RCC 7860 (cell line): Measurements from ENCODE around the gene EPHX1.
"Not testable (repeated sequence)": the region's sequence is repeated elsewhere in the genome, so short reads cannot be mapped to it uniquely, and the experiment has no call there.

Experiments
- DNase-seq: peaks from one replicate; pipeline ENCODE4 v3.0.0-alpha.2; 2015; ENCODE audit warnings: low spot score
- FAIRE-seq: peaks from 2 replicates; lab custom pipeline; 2012; peaks lifted over from hg19 to GRCh38; lab: Jason Lieb, UNC

Gene EPHX1

DNA sequence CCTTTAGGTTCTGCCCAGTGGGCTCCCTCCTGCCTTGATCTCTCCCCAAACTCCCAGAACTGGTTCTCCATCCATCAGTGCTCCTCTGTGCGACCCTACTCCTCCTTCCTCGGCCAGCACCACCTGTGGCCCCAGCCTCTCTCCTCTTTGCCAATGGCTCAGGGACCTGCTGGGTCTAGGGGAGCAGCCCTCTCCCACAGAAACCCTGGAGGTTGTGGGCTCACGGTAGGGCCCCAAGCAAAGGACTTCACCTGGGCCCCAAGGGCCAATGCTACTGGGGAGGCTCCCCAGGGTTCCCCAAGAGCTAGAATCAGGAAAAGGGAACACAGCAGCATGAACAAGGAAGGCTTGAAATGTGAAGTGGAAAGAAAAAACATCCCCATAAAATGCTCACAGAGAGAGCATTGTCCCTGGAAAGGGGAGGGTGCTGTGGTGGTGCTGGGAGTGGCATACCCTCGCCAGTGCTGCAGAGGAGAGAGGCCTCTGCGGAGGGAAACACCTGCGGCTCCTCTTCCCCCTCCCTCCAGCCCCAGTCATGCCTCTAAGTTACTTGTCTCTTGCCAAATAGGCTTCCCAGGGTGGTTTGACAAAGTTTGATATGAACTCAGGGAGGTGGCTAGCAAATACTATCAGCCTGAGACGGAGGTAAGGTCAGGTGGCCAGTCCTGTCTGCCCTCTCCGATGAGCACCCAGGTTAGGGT, 69.7 kb downstream of the EPHX1 start:
- DNase-seq (no peak), FAIRE-seq (no peak)

DNA sequence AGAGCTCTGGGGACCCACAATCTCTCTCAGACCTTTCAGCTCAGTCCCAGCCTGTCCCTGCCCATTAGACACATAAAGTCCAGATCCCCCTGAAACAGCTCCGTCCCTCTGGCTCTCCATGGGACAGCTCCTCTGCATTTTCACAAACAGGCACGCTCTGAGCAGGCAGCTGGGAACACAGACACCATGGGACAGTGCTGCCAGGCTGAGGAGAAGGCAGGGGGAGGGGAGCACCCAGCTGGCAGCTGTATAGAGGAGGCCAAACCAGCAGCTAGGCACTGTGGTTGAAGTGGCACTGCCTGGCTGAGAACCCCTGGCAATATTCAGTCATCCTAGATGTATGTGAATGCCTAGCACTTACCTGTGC, 70.3 kb downstream of the EPHX1 start:
- no peak for FAIRE-seq
- DNase-seq: no peak

DNA sequence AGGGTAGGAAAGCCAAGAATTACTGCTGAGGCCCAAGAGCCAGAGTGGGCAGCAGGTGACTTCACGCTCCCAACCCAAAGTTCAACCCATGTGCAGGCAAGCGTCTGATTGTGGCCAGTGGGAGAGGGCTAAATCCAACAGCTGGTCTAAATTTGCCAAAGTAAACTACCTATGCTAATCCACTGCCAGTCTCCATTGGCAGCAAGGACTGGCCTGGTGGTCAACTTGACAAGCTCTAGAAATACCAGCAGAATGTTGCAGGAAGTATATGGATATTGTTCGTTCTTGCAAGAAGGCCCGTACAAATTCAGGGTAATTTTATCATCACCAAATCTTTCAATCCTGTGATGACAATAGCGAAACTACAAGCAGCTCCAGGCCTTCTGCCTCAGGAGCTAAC, 70.7 kb downstream of the EPHX1 start:
- FAIRE-seq: no peak
- no peak for DNase-seq

DNA sequence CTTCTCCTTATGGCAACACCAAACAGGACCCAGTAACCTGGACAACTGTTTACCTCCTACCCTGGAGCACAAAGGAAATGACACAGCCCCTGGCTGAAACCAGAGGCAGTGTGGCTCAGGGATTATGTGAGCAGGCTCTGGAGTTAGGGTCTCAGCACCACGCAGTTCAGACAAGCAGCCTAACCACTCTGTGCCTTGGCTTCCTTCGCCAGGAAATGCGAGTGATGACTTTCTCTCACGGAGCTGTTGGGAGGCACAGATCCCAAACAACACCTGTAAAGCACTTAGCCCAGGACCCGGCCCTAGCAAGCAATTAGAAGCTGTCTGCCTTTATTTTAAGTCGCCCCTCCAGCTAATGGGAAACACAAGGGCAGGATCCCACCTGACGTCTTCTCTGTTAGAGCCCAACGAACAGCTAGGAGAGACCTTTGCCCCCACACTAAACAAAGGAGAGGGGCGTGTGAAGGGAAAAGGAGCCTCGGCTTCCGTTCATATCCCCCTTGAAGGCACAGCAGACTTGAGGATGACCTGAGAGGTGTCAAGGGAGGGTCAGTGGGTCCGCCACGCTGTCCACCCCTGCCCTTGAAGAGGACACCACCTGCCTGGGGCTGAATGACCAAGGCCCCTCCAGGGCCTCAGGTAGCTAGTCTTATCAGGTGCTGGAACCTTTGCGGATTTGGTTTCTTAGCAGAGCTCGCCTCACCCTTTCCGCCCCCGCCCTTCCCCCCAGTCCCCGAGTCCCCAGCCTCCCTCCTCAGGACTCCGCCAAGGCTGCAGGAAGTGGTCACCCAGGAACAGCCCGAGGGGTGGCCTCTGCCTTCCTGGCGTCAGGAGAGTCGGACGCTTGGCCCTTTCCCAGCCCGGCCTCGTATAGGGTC, 71.4 kb downstream of the EPHX1 start:
- DNase-seq (peak; percentile 36), FAIRE-seq (no peak)

DNA sequence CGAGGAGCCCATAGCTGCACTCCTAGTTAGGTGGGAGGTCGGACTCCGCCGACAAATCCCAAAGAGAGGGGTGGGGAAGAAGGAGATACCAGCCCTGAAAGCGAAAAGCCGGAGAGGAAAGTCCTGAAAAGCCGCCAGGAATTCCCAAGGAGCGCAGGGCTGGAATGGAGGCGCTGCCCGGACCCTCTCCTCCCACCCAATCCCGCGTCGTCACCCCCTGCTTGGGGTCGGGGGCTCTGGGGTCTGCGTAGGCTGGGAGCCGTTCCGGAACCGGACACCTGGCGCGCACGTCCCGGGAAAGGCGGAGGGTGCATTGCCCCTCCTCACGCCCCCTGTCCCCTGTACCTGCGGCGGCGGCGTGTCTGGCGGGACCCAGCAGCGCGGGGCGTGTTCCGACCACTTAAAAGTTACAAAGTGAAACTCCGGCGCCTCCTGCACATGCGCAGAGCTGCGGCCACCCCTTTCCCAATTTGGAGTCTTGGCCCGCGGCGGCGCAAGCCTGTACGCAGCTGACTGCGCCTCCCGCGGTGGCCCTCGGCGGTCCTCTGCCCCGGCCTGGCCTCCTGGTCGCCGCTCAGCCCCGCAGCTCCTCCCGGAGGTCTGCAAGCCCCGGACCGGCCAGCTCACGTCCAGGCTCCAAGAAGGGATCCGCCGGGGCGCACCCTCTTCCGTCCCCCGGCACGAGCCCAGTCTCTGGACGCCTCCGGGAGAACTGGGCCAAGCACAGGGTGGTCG, 72.2 kb downstream of the EPHX1 start, which contains the start of gene TMEM63A:
Gene TMEM63A (minus strand): TSS at position 422 of the 735 bp plus-strand sequence. CDS start 4,800 bp downstream, outside the sequence.
- DNase-seq (peak; percentile 72), FAIRE-seq (no peak)

DNA sequence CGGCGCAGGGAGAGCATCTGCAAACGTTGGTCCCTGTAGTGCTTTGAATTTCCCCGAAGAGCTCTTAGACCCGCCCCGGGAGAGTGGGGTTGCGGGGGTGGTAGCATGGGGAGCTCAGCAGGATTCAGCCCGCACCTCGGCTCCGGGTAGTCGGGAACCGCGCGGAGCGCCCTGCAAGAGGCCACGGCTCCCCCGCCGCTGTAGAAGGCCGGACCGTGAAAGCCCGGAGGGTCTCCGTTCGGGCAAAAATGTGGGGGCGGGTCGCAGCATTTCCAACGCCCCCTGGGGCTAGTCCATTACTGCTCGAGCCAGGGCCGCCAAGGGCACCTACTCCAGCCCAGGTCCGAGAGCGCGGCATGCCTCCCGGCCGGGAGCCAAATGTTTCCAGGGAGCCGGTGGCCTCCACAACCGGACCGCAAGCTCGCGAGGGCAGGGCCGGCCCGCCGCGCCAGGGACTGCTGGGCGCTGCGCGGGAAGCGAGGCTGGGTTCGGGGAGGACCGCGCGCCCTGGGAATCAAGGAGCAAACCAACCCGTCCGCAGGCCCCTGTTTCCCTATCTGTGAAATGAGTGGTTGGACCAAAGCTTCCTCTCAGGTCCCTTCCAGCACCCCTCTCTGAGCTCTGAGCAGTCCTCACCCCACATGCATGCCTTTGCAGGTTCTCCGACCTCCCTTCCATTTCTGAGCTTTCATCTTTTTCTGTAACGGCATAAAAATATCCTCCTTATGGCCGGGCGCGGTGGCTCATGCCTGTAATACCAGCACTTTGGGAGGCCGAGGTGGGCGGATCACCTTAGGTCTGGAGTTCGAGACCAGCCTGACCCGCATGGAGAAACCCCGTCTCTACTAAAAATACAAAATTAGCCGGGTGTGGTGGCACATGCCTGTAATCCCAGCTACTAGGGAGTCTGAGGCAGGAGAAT, 73.0 kb downstream of the EPHX1 start:
- DNase-seq: peak; percentile 9
- no peak for FAIRE-seq

DNA sequence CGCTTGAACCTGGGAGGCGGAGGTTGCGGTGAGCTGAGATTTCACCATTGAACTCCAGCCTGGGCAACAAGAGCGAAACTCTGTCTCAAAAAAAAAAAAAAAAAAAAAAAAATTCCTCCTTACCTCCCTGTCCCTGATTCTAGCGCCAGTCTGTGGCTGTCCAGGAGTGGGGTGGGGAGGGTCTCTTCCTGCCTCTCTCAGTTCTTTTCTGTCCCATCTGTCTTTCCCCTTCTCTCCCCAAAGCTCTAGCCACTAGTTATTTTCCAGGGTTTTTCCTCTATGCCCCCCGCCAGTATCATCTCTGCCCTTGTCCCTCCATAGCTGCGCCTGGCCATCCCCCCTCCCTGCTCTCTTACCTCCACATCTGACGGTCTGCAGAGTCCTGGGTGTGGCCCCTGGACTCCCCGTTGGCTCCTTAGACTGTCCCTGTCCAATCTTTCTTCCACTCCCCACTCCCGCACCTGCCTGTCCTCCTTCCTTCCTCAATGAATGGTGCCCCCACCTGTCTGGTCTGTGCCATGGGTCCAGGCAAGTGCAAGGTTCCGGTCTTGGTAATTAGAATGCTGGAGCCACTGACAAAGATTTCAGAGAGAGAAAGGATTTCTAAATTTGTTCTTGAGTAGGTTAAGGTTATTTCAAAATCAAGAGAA, 73.8 kb downstream of the EPHX1 start:
- DNase-seq (no peak), FAIRE-seq (no peak)

DNA sequence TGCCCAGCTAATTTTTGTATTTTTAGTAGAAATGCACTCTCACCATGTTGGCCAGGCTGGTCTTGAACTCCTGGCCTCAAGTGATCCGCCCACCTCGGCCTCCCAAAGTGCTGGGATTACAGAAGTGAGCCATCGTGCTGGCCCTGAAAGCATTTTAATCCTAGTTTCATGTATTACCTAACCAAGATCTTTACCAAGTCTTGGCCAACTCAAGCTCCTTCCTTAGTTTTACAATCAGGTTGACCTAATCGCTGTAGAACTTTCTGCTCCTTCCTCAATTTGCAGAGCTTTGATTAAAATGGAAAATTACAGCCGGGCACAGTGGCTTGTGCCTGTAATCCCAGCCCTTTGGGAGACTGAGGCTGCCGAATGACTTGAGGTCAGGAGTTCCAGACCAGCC, 75.4 kb downstream of the EPHX1 start:
- no peak for FAIRE-seq
- DNase-seq: no peak

DNA sequence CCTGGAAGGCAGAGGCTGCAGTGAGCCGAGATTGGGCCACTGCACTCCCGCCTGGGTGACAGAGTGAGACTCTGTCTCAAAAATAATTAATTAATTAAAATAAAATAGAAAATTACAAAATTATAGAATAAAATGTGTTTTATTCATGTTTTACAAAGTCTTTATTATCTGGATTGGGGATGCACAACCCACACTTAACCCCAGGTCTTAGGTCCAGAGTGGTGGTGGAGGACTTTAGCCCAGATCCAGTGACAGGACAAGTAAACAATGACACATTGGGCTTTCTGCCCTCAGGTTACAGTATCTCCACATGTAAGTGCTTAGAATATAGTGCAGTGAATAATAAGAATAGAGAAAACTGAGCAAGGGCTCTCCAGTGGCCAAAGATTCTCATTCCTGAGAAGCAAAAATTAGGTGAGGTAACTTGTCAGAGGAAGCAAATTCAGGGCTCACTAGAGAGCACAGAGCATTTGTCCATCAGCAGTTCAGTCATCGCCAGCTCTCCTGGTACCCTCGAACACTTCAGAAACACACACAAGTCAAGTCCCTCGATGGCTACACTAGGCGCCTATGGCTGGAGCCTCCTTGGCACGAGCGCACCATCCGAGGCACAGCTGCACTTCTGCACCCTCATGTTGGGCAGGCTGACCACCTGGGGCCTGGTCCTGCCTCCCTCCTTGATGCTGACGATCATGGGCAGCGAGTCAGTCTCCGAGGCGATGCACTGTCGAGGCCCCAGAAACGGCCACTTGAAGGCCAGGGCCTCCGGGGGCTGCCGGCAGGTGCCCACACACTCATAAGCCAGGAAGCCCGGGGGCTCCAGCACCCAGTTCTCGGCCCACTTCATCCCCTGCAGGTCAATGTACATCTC, 76.5 kb downstream of the EPHX1 start:
- FAIRE-seq (no peak), DNase-seq (no peak)

DNA sequence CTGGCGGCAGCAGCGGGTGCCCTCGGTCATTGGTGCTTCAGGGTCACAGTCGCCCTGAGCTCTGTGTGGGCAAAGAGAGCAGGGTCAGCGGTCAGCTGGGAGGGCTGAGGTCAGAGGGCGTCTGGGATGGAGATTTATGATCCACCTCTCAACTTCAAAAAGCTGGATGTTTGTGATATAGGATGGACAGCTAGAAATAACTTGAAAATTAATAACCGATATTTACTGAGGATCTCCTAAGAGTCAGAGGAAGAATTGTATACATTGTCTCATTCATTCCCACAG, 77.0 kb downstream of the EPHX1 start:
- FAIRE-seq: no peak
- DNase-seq: no peak

DNA sequence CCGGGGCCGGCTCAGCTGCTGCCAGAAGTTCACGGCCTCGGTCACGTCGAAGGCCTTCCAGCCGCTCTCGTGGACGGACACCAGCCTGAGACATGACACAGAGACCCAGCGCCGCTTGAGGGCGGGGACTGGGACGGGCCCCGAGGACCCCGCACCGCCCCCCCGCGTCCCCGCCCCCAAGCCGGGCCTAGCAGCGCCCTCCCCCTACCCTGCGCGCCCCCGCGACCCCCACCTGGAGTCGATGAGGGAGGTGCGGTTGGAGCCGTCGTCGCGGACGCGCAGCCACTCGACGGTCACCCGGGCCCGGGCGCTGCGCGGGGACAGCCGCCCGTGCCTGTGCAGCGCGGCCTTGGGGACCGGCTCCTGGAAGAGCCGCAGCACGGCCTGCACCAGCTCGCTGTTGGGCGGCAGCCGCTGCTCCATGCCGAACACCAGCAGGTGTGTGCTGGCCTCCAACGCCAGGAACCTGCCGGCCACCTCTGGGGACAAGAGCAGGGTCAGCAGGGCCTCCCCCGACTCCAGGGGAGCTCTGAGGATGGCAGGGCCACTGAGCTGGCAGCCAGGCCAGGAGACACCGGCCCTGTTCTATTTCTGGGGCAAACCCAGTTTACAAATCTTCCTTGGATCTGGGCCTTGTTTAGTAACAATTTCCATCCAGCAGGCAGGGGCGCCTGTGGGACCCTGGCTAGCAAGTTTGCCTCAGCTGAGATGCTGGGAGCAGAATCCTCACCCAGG, 77.8 kb downstream of the EPHX1 start:
- not testable (repeated sequence) for FAIRE-seq, DNase-seq

DNA sequence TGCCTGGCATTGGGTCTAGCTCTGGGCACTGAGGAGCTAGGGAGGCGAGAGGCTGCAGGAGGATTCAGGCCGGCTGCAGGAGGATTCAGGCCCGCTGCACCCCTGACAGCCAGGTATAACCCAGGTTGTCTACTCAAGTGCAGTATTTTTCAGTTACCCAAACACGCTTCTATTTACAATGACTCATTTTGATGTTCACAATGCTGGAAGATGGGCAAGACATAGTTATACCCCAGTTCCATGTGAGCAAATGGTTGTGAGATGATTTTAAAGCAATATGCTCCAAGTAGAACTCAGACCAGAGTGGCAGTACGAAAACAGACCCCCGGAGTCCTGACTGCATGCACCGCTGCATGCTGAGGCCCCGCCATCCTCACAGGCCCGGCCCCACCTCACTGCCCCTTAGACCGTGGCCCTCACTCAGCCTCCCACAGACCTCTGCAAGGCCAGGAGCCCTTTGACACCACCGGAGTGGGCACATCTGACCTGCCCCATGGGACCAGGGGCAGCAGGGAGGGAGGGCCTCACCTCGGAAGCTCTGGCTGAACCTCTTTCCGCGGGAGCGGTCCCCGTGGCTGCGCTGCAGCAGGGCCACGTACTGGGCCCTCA, 78.5 kb downstream of the EPHX1 start:
- FAIRE-seq: no peak

DNA sequence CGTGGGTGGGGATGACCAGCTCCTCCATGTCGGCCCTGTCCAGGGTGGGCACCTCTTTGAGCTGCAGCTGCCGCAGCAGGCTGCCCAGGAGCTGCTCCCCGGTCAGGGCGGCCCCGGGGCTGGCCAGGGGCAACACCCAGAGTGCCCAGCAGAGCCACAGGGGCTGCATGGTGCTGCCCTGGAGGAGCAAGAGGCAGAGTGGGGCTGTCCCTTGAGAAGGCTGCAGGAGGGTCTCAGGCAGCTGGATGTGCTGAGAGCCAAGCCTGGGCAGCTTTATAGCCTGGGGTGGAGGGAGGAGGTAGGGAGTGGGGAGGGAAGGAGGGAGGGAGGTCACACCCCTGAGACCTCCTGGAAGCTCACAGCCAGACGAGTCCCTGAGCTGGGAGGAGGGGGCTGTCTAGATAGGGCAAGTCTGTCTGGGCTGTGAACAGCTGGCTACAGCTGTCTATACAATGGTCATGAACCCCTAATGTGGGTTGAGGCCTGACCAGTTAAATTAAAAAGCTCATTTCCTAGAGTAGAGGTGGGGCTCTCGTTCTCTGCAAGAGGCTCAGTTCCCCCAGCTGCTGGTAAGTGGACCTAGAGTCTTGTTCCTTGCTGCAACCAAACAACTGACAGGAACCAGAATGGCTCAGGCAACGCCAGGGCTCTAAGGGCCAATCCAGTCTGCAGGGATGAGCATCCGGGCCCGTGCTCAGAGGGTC, 79.1 kb downstream of the EPHX1 start, which contains the start of gene LEFTY1:
Gene LEFTY1 (minus strand): TSS at position 249 of the 704 bp plus-strand sequence. CDS start 80 bp downstream, at position 169.
- FAIRE-seq (no peak), DNase-seq (no peak)

More for the DNA sequence above, 78.5 kb downstream of the EPHX1 start:
- DNase-seq: no peak

DNA sequence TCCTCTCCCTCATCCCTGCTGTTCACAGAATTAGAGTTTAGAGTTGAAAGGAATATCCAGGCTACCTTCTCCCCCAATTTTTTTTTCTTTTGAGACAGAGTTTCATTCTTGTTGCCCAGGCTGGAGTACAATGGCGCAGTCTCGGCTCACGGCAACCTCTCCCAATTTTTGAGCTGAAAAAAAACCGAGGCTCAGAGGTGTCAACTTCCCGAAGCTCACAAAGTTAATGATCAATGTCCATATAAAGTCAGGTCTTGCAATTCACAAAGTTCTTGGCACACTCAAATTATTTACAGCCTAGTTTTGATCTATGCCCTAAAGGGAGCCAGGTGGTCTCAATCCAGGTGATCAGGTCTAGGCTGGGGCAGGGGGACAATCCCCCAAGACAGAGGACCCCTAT, 79.8 kb downstream of the EPHX1 start:
- FAIRE-seq (no peak), DNase-seq (no peak)

DNA sequence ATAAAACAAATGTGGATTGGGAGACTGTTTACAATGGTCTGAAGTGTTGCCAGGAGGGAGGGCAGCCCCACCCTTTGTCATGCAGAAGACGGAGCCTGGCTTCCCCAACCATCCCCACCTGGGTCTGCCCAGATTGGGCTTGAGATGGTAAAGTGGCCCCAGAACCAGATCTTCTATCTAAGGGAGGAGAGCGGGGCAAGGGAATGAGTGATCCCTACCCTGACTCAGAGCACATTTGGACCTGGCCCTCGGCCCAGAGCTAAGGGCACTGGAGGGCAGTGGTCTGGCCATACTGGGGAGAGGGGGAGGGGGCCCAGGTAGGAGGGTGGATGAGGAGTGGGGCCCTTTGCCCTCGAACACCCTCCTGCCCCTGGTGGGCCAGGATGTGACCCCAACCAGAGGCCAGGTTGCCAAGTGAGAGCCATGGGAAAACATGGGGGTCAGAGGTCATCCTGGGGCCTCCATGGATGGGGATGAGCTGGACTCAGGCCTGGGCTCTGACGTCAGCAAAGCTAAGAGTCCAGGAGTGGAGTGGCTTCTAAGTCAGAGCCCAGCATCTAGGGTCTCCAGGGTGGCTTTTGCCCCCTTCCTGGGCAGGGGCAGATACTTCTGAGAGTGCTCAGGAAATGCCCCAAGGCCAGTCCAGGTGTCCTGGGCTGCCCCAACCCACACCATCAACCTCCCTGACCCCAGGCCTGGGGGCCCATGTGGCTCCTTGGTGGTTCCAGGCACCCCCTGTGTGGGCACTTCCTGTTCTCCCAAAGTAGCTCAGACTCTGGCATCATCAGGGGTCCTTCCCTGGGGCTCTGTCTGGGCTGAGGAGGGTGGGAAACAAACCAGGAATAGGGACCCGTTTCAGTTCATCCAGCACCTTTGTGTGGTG, 80.7 kb downstream of the EPHX1 start:
- DNase-seq: no peak
- FAIRE-seq: no peak

DNA sequence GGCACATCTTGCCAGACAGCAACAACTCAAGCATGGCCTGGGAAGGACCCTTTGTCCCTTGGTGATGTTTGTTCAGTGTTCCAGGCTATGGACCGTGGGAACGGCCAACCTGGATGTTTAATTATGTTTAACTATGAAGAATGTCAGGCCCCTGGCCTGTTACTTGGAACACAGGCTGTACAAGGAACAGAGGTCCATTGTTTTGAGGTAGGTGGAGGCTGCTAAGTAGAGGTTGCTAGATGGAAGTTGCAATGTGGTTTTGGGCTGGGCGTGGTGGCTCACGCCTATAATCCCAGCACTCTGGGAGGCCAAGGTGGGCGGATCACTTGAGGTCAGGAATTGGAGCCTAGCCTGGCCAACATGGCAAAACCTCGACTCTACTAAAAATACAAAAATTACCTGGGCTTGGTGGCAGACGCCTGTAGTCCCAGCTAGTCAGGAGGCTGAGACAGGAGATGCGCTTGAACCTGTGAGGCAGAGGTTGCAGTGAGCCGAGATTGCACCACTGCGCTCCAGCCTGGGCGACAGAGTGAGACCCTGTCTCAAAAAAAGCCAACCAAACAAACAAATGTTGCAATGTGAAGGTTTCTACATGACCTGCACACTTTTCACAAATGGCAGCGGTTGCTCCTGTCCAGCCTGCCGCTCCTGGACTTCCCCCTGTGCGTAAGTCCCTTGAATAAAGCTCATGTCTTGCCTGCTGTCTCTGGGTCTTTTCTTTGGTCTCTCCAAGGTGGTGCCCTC, 81.5 kb downstream of the EPHX1 start:
- no peak for FAIRE-seq
- no peak for DNase-seq
